ENCODE results near the gene DPEP3. TPM values are rescaled to one million over a fixed set of nuclear protein-coding genes. Genes with fewer than 3 reads are reported as not detected.
A peak's percentile ranks its signal among the peaks of the same experiment; 100 is the strongest.

Gene DPEP3

DNA sequence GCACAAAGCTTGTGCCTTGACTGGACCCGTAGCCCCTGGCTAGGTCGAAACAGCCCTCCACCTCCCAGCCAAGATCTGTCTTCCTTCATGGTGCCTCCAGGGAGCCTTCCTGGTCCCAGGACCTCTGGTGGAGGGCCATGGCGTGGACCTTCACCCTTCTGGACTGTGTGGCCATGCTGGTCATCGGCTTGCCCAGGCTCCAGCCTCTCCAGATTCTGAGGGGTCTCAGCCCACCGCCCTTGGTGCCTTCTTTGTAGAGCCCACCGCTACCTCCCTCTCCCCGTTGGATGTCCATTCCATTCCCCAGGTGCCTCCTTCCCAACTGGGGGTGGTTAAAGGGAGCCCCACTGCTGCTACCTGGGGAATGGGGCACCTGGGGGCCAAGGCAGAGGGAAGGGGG lies 52.2 kb downstream of the DPEP3 start:
- no peak overlapping the region for H3K27ac ChIP-seq (ENCODE audit: low read depth, low read length)
- H3K23ac ChIP-seq (ENCODE audit: low read length): no peak overlapping the region
- H4K5ac ChIP-seq (ENCODE audit: low read length): no peak overlapping the region
- no peak overlapping the region for H2BK120ac ChIP-seq (ENCODE audit: low read depth, low read length)
- H2AK5ac ChIP-seq (ENCODE audit: low read length): no peak overlapping the region
- WGBS (ENCODE audit: extremely low coverage, insufficient coverage, low lambda C conversion rate): no CpG with 5 or more reads among the region's 7 CpGs
- no peak overlapping the region for H3K18ac ChIP-seq (ENCODE audit: low read length)
- no peak overlapping the region for H3K9ac ChIP-seq (ENCODE audit: low read length)
- H3K4ac ChIP-seq (ENCODE audit: low read depth, low read length): no peak overlapping the region
- no peak overlapping the region for H4K8ac ChIP-seq (ENCODE audit: low read depth, low read length)
- H2BK15ac ChIP-seq (replicated peaks; ENCODE audit: low read depth): no peak overlapping the region
- no peak overlapping the region for H2BK5ac ChIP-seq (ENCODE audit: low read length)
- peaks cover 2% of the 10 kb centered on the region for H3K36me3 ChIP-seq (ENCODE audit: control insufficient read depth, insufficient read depth, low read length)
- DNase-seq: no peak
- peaks cover 2% of the 10 kb centered on the region for H3K79me1 ChIP-seq (ENCODE audit: low read length)
- H3K4me3 ChIP-seq (ENCODE audit: low read length): no peak overlapping the region
- no peaks in the 10 kb centered on the region for H3K79me2 ChIP-seq (ENCODE audit: control insufficient read depth, insufficient read depth, low read length)
- H3K4me1 ChIP-seq (ENCODE audit: control insufficient read depth, low read depth, low read length): peaks cover 1% of the 10 kb centered on the region
- H3K56ac ChIP-seq (ENCODE audit: low read length): no peak overlapping the region
- no peak overlapping the region for H3K4me2 ChIP-seq (ENCODE audit: low read length)
- no peaks in the 10 kb centered on the region for H3K27me3 ChIP-seq (ENCODE audit: insufficient read depth, low read length, poor library complexity)

DNA sequence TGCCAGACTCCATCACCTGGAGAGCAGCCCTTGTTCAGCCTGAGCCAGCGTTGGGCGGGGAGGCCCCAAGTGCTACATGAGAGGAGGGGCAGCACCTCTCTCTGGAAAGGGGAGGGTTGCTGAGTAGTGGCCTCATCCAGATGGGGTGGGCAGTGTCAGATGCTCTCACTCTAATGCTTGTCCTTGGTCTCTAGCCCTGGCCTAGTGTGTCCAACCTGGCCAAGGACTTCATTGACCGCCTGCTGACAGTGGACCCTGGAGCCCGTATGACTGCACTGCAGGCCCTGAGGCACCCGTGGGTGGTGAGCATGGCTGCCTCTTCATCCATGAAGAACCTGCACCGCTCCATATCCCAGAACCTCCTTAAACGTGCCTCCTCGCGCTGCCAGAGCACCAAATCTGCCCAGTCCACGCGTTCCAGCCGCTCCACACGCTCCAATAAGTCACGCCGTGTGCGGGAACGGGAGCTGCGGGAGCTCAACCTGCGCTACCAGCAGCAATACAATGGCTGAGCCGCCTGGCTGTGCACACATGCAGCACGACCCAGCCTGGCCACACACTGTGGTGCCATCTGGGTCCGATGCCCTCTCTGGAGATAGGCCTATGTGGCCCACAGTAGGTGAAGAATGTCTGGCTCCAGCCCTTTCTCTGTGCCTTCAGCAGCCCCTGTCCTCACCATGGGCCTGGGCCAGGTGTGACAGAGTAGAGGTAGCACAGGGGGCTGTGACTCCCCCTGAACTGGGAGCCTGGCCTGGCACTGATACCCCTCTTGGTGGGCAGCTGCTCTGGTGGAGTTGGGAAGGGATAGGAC lies 53.0 kb downstream of the DPEP3 start:
- H3K4me3 ChIP-seq (ENCODE audit: low read length): no peak overlapping the region
- H3K9ac ChIP-seq (ENCODE audit: low read length): no peak overlapping the region
- no peak overlapping the region for H3K18ac ChIP-seq (ENCODE audit: low read length)
- H3K4ac ChIP-seq (ENCODE audit: low read depth, low read length): no peak overlapping the region
- no peaks in the 10 kb centered on the region for H3K27me3 ChIP-seq (ENCODE audit: insufficient read depth, low read length, poor library complexity)
- no peak overlapping the region for H3K27ac ChIP-seq (ENCODE audit: low read depth, low read length)
- H3K23ac ChIP-seq (ENCODE audit: low read length): no peak overlapping the region
- no peak overlapping the region for H3K56ac ChIP-seq (ENCODE audit: low read length)
- H3K79me2 ChIP-seq (ENCODE audit: control insufficient read depth, insufficient read depth, low read length): no peaks in the 10 kb centered on the region
- H3K4me1 ChIP-seq (ENCODE audit: control insufficient read depth, low read depth, low read length): peaks cover 1% of the 10 kb centered on the region
- H3K4me2 ChIP-seq (ENCODE audit: low read length): no peak overlapping the region
- H2BK15ac ChIP-seq (replicated peaks; ENCODE audit: low read depth): no peak overlapping the region
- no peak overlapping the region for H4K8ac ChIP-seq (ENCODE audit: low read depth, low read length)
- no peak overlapping the region for H2BK5ac ChIP-seq (ENCODE audit: low read length)
- no peak overlapping the region for H2BK120ac ChIP-seq (ENCODE audit: low read depth, low read length)
- peaks cover 2% of the 10 kb centered on the region for H3K36me3 ChIP-seq (ENCODE audit: control insufficient read depth, insufficient read depth, low read length)
- no CpG with 5 or more reads among the region's 22 CpGs for WGBS (ENCODE audit: extremely low coverage, insufficient coverage, low lambda C conversion rate)
- H3K79me1 ChIP-seq (ENCODE audit: low read length): peaks cover 2% of the 10 kb centered on the region
- H4K5ac ChIP-seq (ENCODE audit: low read length): no peak overlapping the region
- DNase-seq: no peak
- no peak overlapping the region for H2AK5ac ChIP-seq (ENCODE audit: low read length)

DNA sequence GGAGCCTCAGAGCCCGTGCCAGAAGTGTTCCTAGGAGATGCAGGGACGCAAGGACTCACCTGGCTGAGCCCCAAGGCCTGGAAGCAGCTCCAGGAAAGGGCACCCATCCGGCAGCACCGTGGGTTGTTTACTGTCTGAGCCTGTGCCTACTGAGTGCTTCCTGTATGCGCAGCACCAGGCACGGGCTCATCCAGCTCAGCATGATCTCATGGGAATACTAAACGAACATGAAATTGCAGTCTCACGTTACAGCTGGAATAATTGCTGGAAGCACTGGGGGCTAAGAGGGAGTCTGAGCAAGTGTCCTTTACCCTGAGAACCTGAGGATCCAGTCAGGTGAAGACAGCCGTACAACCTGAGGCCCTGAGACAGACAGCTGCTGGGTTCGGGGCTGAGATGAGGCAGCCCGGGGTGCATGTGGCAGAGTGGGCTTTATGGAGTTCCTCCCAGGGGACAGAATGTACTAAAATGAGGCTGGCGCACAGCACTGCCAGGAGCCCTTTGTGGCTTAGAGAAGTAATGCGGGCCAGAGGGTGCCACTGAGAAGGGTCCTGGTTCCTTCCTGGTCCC lies 54.0 kb downstream of the DPEP3 start:
- Histone ChIP-seq H2BK5ac (ENCODE audit: low read length) (no peak overlapping the region), H3K79me2 (ENCODE audit: control insufficient read depth, insufficient read depth, low read length) (no peaks in the 10 kb centered on the region), H3K4me3 (ENCODE audit: low read length) (no peak overlapping the region), H3K9ac (ENCODE audit: low read length) (peak overlapping the region; percentile 14), H4K8ac (ENCODE audit: low read depth, low read length) (no peak overlapping the region), H3K4me2 (ENCODE audit: low read length) (no peak overlapping the region), H3K27ac (ENCODE audit: low read depth, low read length) (no peak overlapping the region), H3K79me1 (ENCODE audit: low read length) (peaks cover 2% of the 10 kb centered on the region), H3K56ac (ENCODE audit: low read length) (peak overlapping the region; percentile 43), H2AK5ac (ENCODE audit: low read length) (no peak overlapping the region), H2BK15ac (replicated peaks; ENCODE audit: low read depth) (no peak overlapping the region), H3K27me3 (ENCODE audit: insufficient read depth, low read length, poor library complexity) (no peaks in the 10 kb centered on the region), H3K36me3 (ENCODE audit: control insufficient read depth, insufficient read depth, low read length) (peaks cover 2% of the 10 kb centered on the region), H4K5ac (ENCODE audit: low read length) (no peak overlapping the region), H3K4ac (ENCODE audit: low read depth, low read length) (no peak overlapping the region), H3K18ac (ENCODE audit: low read length) (no peak overlapping the region), H3K23ac (ENCODE audit: low read length) (no peak overlapping the region), H3K4me1 (ENCODE audit: control insufficient read depth, low read depth, low read length) (peaks cover 1% of the 10 kb centered on the region), H2BK120ac (ENCODE audit: low read depth, low read length) (no peak overlapping the region)
- DNase-seq: peak; percentile 36
- WGBS (ENCODE audit: extremely low coverage, insufficient coverage, low lambda C conversion rate): no CpG with 5 or more reads among the region's 13 CpGs

Small RNA genes lying within 50 kb of the gene (small RNA-seq; reads per million reads assigned to genes)
- not detected for gene RNU6-359P (ENCODE audit: insufficient read depth)

Data from mesendoderm (in vitro differentiated cells).